ENCODE results near the gene CHID1.

CHID1 gene

GRCh38 chr11:955154-956063 is 44.8 kb upstream of the CHID1 start:
- Histone ChIP-seq H3K36me3 (ENCODE audit: control insufficient read depth, insufficient read depth, low read length) (peaks cover 2% of the 10 kb centered on the region), H3K4me3 (replicated peaks; ENCODE audit: low read depth, low read length) (no peak overlapping the region), H3K27me3 (replicated peaks; ENCODE audit: control insufficient read depth, insufficient read depth, low read length) (no peaks in the 10 kb centered on the region)
- TF ChIP-seq CTCF (IDR thresholded peaks at IDR 0.05; ENCODE audit: insufficient read depth, low read length, poor library complexity, severe bottlenecking), result no peak
- no peak for DNase-seq (ENCODE audit: extremely low read depth, insufficient read length)

- no peak for DNase-seq (ENCODE audit: extremely low read depth, insufficient read length)
- Histone ChIP-seq H3K36me3 (ENCODE audit: control insufficient read depth, insufficient read depth, low read length) (no peaks in the 10 kb centered on the region; the same call in none of the 2 replicates), H3K4me3 (replicated peaks; ENCODE audit: low read depth, low read length) (no peak overlapping the region), H3K27me3 (replicated peaks; ENCODE audit: control insufficient read depth, insufficient read depth, low read length) (no peaks in the 10 kb centered on the region)
- no peak for TF ChIP-seq CTCF (IDR thresholded peaks at IDR 0.05; ENCODE audit: insufficient read depth, low read length, poor library complexity, severe bottlenecking)
Measured at GRCh38 chr11:954392-955153, 44.0 kb upstream of the CHID1 start.

GRCh38 chr11:953512-953911 is 42.9 kb upstream of the CHID1 start:
- H3K36me3 ChIP-seq (ENCODE audit: control insufficient read depth, insufficient read depth, low read length), result no peaks in the 10 kb centered on the region; the same call in 1 of the 2 replicates
- no peaks in the 10 kb centered on the region for H3K27me3 ChIP-seq (replicated peaks; ENCODE audit: control insufficient read depth, insufficient read depth, low read length)
- no peak for TF ChIP-seq CTCF (IDR thresholded peaks at IDR 0.05; ENCODE audit: insufficient read depth, low read length, poor library complexity, severe bottlenecking)
- no peak for DNase-seq (ENCODE audit: extremely low read depth, insufficient read length)
- H3K4me3 ChIP-seq (replicated peaks; ENCODE audit: low read depth, low read length), result no peak overlapping the region

GRCh38 chr11:952406-953385 is 42.1 kb upstream of the CHID1 start:
- no peaks in the 10 kb centered on the region; the same call in 1 of the 2 replicates for H3K36me3 ChIP-seq (ENCODE audit: control insufficient read depth, insufficient read depth, low read length)
- DNase-seq (ENCODE audit: extremely low read depth, insufficient read length), result no peak
- TF ChIP-seq CTCF (IDR thresholded peaks at IDR 0.05; ENCODE audit: insufficient read depth, low read length, poor library complexity, severe bottlenecking), result no peak
- no peak overlapping the region for H3K4me3 ChIP-seq (replicated peaks; ENCODE audit: low read depth, low read length)
- no peaks in the 10 kb centered on the region for H3K27me3 ChIP-seq (replicated peaks; ENCODE audit: control insufficient read depth, insufficient read depth, low read length)

- Histone ChIP-seq H3K4me3 (replicated peaks; ENCODE audit: low read depth, low read length) (no peak overlapping the region), H3K36me3 (ENCODE audit: control insufficient read depth, insufficient read depth, low read length) (no peaks in the 10 kb centered on the region; the same call in 1 of the 2 replicates), H3K27me3 (replicated peaks; ENCODE audit: control insufficient read depth, insufficient read depth, low read length) (no peaks in the 10 kb centered on the region)
- no peak for DNase-seq (ENCODE audit: extremely low read depth, insufficient read length)
- no peak for TF ChIP-seq CTCF (IDR thresholded peaks at IDR 0.05; ENCODE audit: insufficient read depth, low read length, poor library complexity, severe bottlenecking)
Measured at GRCh38 chr11:951507-951906, 40.9 kb upstream of the CHID1 start.
